ENCODE results near the gene MYO1D.
"Not testable (repeated sequence)": the region's sequence is repeated elsewhere in the genome, so short reads cannot be mapped to it uniquely, and the experiment has no call there.

MYO1D gene

DNA sequence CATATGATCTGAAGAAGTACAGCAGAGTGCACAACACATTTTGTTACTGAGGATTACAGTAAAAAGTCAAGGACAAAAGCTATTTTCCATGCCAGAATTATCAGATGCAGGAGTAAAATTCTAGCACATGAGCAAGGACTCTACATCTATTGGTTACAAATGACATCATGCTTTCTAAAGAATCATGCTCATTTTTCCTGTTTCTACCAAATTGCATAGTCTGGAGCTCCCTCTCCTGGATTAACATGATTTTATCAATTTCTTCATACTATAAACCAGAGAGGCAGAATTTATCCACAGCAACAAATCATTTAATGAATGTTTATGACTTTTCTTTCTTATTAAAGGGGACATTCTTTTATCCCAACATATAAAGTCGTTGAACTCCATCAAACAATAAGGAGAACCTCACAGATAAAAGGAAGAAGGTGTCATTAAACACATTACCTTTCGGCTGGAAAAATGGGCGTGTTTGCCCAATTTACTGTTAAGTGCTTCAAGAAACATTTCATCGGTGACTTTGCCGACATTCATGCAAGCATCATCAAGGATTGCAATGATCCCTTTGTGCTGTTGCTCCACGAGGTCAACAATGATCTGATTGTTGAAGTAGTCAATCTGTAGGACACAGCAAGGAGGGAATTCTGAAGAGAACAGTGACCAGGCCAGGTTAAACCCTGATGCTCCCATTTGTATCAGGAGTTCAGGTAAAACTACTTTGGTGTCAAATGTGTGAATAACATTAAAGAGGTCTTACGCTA lies 121.7 kb downstream of the MYO1D start:
- peak; percentile 69 for DNase-seq (ENCODE audit: low read depth, low spot score)
- no peak overlapping the region for H3K4me3 ChIP-seq (ENCODE audit: low read length)

DNA sequence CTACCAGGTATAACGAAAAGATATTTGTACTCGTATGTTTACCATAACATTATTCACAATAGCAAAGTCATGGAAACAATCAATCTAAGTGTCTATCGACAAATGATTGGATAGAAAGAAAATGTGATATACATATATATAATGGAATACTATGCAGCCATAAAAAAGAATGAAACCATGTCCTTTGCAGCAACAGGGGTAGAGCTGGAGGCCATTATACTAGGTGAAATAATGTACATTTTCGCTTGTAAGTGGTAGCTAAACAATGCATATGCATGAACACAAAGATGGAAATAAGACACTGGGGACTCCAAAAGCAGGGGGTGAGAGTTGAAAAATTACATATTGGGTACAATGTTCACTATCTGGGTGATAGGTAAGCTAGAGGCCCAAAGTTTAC lies 124.0 kb downstream of the MYO1D start:
- DNase-seq (ENCODE audit: low read depth, low spot score) = no peak
- no peak overlapping the region for H3K4me3 ChIP-seq (ENCODE audit: low read length)

DNA sequence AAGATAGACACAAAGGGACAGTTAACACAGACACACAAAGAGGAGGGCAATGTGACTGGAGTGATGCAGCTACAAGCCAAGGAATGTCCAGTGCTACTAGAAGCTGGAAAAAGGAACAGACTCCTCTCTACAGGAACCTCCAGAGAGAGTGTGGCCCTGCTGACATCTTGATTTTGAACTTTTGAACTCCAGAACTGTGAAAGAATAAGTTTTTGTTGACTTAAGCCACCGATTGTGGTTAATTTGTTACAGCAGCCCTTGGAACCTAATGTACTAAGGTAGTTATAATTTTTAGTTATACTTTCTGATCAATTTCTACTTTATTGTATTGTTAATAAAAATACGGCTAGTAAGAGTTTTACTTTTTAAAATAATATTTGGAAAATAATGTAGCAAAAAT lies 129.1 kb downstream of the MYO1D start:
- H3K4me3 ChIP-seq (ENCODE audit: low read length) = no peak overlapping the region
- no peak for DNase-seq (ENCODE audit: low read depth, low spot score)

DNA sequence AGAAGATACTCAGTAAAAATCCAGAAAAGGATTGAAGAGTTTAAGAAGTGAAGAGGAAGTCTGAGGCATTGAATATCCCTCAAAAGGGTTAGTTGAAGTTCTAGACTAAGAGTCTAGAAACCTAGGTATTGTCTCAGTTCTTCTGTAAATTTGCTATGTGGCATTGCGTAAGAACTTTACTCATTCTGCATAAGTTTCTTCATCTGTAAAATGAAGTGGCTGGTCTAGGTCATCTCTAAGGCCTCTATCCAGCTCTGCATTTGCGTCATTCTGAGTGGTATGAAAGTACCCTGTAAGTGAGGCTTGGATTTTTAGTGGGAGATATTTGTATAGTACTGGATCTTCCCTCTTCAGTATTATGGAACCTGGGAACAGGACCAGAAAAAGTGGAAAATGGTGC lies 130.2 kb downstream of the MYO1D start:
- no peak overlapping the region for H3K4me3 ChIP-seq (ENCODE audit: low read length)
- no peak for DNase-seq (ENCODE audit: low read depth, low spot score)

DNA sequence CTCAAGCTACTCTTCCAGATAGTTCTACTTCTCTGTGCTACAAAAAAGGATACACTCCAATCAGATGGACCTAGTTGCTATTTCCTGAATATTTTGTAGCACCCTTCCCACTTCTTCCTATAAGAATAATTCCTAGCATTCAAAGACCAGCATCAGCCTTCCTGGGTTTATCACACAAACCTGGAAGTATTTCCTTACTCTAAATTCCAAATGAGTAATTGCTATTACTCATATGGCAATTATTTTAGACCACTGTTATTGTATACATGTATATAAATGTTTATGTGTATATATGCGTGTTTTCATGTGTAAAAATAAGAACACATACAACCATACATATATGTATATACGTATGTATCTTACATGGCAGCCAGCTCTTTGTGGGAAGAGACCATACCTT lies 130.6 kb downstream of the MYO1D start:
- H3K4me3 ChIP-seq (ENCODE audit: low read length) = no peak overlapping the region
- no peak for DNase-seq (ENCODE audit: low read depth, low spot score)

DNA sequence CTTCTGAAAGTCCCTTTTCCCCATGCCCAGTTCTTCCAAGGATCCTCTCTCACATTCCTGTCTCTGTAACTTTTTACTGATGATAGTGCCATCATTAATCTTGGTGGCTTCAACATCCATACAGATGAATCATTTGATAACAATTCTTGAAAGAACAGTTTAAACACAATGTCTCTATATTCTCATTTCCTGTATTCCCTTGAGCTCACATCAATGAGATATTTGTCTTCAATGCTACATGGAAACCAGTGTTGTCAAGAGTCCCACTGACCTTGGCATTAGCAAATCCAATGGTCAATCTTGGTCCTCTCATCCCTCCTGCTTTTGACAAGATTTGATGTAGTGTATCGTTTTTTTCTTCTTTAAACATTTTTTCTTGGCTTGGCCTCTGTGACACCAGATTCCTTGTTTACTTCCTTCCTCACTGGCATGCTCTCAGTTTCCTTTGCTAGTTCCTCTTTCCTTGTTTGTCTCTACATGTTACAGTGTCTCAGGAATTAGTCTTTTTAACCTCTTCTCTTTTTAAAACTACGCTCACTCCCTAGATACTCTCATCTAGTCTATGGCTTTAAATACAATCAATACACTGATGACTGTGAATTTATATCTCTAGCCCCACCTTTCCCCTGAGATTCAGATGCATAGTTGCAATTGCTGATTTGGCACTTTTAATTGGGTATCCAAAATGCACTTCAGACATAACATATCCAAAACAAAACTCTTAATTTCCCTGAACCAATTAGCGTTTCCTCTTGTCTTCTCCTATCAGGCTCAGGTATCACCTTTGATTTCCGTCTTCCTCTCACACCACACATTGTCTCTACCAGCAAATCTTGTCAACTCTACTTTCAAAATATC lies 134.0 kb downstream of the MYO1D start:
- DNase-seq (ENCODE audit: low read depth, low spot score) = no peak
- H3K4me3 ChIP-seq (ENCODE audit: low read length) = no peak overlapping the region

DNA sequence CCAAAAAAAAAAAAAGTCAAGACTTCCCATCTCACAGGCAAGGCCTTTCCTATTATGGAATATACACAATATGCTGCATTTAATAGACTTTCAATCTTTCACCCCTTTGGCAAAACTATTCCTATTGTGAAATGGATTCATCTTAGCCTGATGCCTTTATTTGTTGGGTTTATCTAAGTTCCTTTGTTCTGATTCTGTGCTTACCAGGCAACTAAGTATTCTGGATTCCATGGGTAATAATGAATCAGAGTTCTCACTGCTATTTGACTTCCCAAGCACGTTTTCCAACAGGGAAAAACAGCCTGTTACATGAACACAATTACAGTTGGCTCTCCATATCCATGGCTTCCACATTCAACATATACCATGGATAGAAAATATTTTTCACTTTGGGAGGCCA lies 135.5 kb downstream of the MYO1D start:
- H3K4me3 ChIP-seq (ENCODE audit: low read length) = no peak overlapping the region
- no peak for DNase-seq (ENCODE audit: low read depth, low spot score)

DNA sequence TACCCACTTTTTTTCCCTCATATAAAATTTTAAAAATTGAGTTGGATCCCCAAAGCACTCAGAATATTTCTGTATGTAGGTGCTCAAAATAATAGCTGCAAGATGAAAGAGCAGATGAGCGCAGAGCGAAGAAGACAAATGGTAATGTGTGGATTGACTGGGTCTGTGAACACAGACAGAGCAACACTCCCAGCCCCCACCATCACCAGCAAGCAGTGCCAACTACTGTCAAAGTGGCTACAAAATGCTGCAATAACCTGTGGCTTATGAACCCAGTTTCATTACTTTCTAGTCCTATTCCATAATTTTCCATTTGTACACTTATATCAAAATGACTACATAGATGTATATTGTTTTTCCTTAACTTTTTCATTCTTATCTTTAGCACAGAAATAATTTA lies 137.2 kb downstream of the MYO1D start:
- no peak overlapping the region for H3K4me3 ChIP-seq (ENCODE audit: low read length)
- no peak for DNase-seq (ENCODE audit: low read depth, low spot score)

DNA sequence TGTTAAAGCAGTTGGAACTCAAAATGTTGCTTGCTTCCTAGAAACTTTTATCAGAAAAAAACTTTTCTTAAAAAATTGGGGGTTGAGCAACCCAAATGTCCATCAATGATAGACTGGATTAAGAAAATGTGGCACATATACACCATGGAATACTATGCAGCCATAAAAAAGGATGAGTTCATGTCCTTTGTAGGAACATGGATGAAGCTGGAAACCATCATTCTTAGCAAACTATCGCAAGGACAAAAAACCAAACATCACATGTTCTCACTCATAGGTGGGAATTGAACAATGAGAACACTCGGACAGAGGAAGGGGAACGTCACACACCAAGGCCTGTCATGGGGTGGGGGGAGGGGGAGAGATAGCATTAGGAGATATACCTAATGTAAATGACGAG lies 137.8 kb downstream of the MYO1D start:
- not testable (repeated sequence) for DNase-seq (ENCODE audit: low read depth, low spot score); H3K4me3 ChIP-seq (ENCODE audit: low read length)

DNA sequence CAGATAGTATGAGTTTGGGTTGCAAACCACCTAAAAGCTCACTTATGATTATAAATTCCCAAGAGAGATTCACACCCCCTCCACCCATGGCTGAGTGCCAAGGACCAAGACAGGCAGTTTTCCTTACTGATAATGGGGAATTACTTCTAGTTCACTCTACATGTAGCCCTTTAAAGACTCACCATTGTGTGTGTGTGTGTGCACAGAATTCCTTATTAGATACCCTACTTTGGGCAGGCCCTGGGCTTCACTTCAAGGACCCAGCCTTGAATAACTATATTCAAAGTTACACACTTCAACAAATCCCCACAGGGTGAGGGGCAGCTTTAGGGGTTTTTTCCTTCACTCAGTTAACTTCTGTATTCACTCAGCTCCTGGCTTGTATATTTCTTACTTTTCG lies 143.5 kb downstream of the MYO1D start:
- H3K4me3 ChIP-seq (ENCODE audit: low read length) = no peak overlapping the region
- DNase-seq (ENCODE audit: low read depth, low spot score) = no peak

- DNase-seq (ENCODE audit: low read depth, low spot score) = no peak
- H3K4me3 ChIP-seq (ENCODE audit: low read length) = no peak overlapping the region
Observed at GRCh38 chr17:32732900-32733299, 144.0 kb downstream of the MYO1D start.

DNA sequence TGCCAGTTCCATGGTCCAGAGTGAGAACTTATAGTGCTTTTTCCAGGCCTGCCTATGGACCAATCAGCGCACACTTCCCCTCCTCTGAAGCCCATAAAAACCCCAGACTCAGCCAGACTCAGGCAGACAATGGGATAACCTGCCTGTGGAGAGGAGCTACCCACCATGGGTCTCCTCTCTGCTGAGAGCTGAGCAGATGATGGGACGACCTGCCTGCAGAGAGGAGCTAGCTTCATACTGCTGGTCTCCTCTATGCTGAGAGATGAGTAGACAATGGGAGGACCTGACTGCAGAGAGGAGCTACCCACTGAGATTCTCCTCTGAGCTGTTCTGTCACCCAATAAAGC lies 144.7 kb downstream of the MYO1D start:
- H3K4me3 ChIP-seq (ENCODE audit: low read length) = no peak overlapping the region

GRCh38 chr17:32731556-32732295 lies 145.2 kb downstream of the MYO1D start:
- DNase-seq (ENCODE audit: low read depth, low spot score) = no peak
- no peak overlapping the region for H3K4me3 ChIP-seq (ENCODE audit: low read length)

More for the DNA sequence above, 144.7 kb downstream of the MYO1D start:
- no peak for DNase-seq (ENCODE audit: low read depth, low spot score)

GRCh38 chr17:32727681-32728080 lies 149.2 kb downstream of the MYO1D start:
- DNase-seq (ENCODE audit: low read depth, low spot score) = no peak

DNA sequence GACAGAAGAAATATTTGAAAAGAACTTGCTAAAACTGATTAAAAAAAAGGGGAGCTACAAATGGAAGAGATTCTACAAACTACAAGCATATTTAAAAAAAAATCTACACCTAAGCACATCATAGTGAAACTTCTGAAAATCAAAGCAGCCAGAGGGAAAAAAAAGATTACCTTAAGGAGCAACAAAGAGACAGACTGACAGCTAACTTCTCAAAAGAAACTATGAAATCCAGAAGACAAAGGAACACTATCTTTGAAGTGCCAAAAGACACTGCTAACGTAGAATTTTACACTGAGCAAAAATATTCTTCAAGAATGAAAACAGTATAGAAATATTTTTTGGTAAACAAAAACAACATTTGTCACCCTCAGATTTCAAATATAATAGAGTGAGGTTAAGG lies 151.2 kb downstream of the MYO1D start:
- no peak for DNase-seq (ENCODE audit: low read depth, low spot score)
- H3K4me3 ChIP-seq (ENCODE audit: low read length) = no peak overlapping the region

More at GRCh38 chr17:32727681-32728080, 149.2 kb downstream of the MYO1D start:
- H3K4me3 ChIP-seq (ENCODE audit: low read length) = no peak overlapping the region

DNA sequence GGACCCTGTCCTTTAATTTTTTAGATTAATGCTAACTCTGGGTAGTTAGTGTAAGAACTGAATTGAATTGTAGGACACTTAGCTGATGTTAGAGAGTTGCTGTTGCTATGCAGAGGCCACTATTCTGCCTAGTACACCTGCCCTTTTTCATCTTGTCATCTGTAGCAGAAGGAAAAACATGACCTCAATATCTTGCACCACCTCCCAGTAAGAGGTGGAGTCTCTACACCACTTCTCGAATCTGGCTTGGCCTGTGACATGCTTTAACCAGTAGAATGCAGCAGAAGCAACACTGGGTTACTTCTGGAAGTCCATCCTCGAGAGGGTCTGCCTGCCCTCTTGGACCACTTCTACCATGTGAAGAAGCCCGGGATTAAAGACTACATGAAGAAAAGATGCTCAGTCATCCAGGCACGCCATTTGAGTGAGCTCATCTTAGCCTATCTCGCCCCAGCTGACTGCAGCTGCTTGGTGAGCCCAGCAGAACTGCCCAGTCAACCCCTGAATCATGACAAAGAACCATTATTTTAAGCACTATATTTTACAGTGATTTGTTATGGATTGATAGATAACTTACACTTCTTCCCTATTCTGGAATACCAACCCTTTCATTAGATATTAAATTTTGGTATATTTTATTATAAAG lies 153.5 kb downstream of the MYO1D start:
- DNase-seq (ENCODE audit: low read depth, low spot score) = no peak

GRCh38 chr17:32722733-32723132 lies 154.2 kb downstream of the MYO1D start:
- DNase-seq (ENCODE audit: low read depth, low spot score) = no peak

More for the DNA sequence above, 153.5 kb downstream of the MYO1D start:
- no peak overlapping the region for H3K4me3 ChIP-seq (ENCODE audit: low read length)

GRCh38 chr17:32720671-32721070 lies 156.3 kb downstream of the MYO1D start:
- H3K4me3 ChIP-seq (ENCODE audit: low read length) = no peak overlapping the region
- no peak for DNase-seq (ENCODE audit: low read depth, low spot score)

More at GRCh38 chr17:32722733-32723132, 154.2 kb downstream of the MYO1D start:
- H3K4me3 ChIP-seq (ENCODE audit: low read length) = no peak overlapping the region

DNA sequence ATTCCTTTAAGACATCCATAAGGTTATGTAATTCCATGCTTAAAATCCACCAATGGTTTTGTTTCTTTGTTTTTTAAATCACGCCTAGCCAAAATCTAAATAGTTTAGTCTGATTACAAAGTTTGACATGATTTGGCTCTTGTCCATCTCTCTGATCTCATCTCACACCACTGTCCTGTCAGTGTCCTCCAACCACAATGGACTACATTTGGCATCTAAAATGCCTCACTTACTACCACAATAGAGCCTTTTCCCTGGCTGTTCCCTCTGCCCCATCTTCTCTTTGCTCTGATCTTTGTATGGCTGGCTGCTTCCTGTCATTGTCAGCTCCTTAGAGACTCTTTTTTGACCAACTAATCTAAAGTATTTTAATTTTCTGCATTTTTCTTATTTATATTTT lies 157.2 kb downstream of the MYO1D start:
- H3K4me3 ChIP-seq (ENCODE audit: low read length) = no peak overlapping the region
- DNase-seq (ENCODE audit: low read depth, low spot score) = no peak
